Activated T-cell treated with anti-CD3 and anti-CD28 coated beads for 48 hours (primary cell): ENCODE measurements around the gene SLC2A10.

Experiments
- DNase-seq: peaks from one replicate; pipeline ENCODE4 v3.0.0-alpha.2; 2020; ENCODE audit warnings: low read depth

The SLC2A10 gene

GRCh38 chr20:46703435-46703834, 6.0 kb upstream of the SLC2A10 start:
- DNase-seq = no peak

- no peak for DNase-seq
Observed at GRCh38 chr20:46704714-46705377, 4.6 kb upstream of the SLC2A10 start.

- DNase-seq = no peak
Observed at GRCh38 chr20:46705378-46705729, 4.1 kb upstream of the SLC2A10 start.

GRCh38 chr20:46706242-46706641, 3.2 kb upstream of the SLC2A10 start:
- DNase-seq = no peak

DNA sequence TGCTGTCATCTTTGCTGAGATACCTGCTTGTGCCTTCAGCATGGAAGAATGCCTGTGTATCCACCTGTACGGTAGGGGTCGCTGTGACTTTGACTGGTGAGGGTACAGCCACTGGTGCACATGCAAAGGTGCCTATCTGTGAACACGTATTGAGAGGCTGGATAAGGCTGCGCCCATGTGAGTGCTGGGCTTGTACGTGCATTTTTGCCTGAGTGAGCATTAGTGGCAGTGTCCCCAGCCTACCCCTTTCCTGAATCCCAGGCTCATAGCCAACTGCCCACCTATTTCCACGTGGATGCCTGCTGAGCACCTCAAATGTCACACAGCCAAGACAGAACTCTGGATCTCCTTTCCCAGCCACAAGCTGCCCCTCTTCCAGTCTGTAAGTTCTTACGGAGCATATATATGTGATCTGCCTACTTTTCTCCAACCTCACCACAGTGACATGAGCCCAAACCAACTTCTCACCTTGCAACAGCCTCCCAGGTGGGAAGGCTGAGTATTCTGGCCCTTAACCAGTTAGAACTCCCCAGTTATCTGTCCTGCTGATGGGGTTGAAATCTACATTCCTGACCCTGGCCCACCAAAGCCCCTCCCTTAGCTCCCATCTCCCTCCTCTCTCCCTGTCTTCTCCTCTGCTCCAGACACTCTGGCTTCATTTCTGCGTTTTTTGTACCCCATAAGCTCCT, 1.1 kb upstream of the SLC2A10 start:
- no peak for DNase-seq

GRCh38 chr20:46709055-46709458, 392 bp upstream of the SLC2A10 start:
- no peak for DNase-seq

DNA sequence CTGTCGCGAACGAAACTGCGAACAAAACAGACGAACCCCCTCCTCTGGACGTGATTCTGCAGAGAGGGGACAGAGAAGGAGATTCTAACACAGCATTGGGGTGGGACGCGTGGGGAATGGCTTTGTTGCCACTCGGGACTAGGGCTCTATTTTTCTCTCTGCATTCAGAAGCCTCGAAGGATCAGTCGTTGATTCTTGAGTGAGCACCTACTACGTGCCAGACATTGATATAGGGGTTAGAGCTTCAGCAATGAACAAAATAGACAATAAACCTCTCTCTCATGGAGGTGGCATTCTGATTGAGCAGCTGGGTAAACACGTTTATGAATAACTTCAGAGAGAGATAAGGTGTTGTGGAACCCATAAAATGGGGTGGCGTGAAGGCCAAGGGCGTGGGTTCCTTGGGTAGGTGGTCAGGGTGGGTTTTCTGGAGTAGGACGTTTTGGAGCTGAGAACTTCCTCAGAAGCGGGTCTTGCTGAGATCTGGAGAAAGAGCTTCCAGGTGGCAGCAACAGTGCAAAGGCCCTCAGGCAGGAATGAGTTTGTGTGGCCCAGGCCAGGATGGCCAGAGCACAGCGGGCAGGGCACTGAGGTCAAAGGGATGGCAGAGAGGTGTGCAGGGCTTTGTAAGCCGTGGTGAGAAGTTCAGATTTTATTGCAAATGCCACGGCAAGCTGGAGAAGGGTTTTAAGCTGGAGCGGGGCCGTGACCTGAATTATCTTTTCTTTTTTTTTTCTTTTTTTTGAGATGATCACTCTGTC, 884 bp downstream of the SLC2A10 start:
- no peak for DNase-seq

DNA sequence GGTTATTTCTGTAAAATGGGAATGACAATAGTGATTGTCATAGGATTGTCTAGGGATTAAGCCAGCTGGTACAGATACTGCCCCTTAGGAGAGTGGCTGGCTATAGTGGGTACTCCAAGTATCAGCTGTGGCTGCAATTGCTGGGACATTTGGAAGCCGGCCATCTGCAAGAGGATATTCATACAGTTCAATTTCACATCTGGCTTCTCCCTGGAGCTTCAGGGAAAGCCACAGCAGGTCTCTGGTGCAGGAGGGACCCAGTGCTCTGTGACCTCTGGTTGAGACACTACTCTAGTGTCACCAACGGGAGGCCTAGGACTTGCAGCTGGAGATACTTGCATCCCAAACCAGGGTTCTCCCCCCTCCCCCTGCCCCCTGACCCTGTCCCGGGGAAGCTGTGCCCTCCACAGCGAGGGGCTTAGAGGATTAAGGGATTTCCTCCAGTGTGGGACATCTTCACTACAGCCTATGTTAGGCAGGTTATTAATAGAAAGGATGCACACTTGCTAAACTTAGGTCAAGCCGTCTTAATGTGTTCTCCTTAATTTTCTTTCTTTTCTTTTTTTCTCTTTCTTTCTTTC, 2.7 kb downstream of the SLC2A10 start:
- no peak for DNase-seq

- DNase-seq = no peak
Observed at GRCh38 chr20:46713957-46714834, 4.7 kb downstream of the SLC2A10 start.

DNA sequence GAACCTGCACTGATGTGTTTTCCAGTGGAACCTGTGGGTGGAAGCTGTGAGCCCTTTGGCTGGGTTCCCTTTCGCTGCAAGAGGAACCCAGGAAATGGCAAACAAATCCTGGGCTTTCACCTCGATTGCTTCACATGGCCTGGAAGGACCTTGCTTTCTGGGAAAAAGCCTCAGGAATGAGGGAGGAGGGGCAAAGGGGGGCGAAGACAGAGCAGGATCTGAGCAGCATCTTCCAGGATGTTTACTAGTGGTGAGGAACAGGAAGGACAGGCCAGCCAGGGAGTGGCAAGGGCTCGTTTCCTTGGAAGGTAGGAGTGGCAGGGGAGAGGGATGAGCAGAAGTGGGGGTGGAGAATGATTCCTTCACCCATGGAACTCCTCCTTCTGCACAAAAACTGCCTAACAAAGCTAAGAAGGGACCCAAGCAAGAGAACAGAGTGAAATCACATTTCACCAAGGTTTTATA, 5.9 kb downstream of the SLC2A10 start:
- no peak for DNase-seq

GRCh38 chr20:46717818-46718541, 8.5 kb downstream of the SLC2A10 start:
- DNase-seq = no peak

- DNase-seq = no peak
Observed at GRCh38 chr20:46720019-46720418, 10.6 kb downstream of the SLC2A10 start.

DNA sequence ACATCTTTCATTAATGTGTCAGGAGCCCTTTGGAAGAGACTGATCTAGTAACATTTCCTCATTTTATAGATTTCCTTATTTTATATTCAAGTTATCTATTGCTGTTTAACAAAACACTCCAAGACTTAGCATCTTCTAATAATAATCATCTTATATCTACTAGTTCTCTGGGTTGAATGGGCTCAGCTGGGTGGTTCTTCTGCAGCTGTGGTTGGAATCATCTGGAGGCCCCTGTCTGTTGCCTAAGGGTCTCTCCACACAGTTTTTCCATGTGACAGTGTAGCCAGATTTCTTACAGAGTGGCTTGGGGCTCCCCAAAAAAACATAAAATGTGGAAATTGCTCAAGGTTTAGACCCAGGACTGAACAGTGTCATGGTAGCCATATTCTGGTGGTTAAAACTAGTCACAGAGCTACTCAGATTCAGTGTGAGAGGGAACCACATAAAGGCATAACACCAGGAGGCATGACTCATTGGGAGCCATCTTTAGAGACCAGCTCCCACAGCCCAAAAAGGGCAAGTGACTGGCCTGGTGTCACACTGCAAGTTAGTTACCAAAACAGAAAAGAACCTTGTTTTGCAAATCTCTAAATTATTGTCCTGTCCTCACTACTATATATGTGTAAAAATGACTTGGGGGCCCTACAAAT, 11.5 kb downstream of the SLC2A10 start:
- DNase-seq = no peak

DNA sequence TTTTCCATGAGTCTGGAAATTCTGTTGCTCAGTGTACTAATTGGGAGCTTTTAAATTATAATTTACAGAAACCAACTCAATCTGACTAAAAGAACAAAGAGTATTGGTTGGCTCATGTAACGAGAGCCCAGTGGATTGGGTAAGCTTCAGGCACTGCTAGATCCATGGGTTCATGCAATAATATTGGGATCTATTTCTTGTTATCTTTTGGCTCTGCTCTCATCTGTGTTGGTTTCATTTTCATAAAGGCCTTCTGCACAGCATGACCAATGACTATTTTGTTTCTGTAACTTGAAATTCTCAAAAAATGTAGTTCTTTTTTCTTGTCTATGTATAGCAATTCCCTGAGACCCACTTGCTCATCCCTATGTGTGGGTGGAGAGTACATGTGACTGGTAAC, 12.0 kb downstream of the SLC2A10 start:
- DNase-seq = no peak

- no peak for DNase-seq
Observed at GRCh38 chr20:46722450-46722849, 13.0 kb downstream of the SLC2A10 start.

- no peak for DNase-seq
Observed at GRCh38 chr20:46723039-46723438, 13.6 kb downstream of the SLC2A10 start.

- no peak for DNase-seq
Observed at GRCh38 chr20:46724343-46724959, 15.0 kb downstream of the SLC2A10 start.

GRCh38 chr20:46725186-46726165, 16.0 kb downstream of the SLC2A10 start:
- no peak for DNase-seq

DNA sequence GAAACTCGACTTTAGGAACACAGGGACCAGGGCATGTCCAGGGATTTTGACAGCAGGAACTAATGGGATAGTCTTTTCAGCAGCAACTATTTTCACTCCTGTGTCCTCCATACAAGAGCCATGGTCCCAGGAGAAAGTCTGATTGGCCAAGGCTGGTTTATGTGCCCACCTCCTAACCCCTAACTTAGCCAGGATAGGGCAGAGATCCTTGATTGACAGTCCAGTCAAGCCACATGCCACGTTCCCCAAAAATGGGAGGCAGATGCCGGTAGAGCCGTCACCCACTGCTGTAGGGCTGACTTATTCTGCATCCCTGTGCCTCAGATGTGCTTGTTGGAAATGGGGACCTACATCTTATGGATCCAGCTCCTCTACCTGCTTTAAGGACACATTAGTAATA, 22.3 kb downstream of the SLC2A10 start:
- no peak for DNase-seq
